Heart right ventricle (tissue), 16 donors: ENCODE results near the gene TRAP1. TPM values are rescaled to one million over a fixed set of nuclear protein-coding genes. Genes with fewer than 3 reads are reported as not detected.
"Not testable (repeated sequence)": the region's sequence is repeated elsewhere in the genome, so short reads cannot be mapped to it uniquely, and the experiment has no call there.

ENCODE experiments used
- ATAC-seq, 8 donors: fragments of 200-7000 bp; cut with Tn5 transposase; one replicate each; pipeline ENCODE4 v1.9.1; 2020; ENCODE audit warnings: mild to moderate bottlenecking in 8 of 8, moderate library complexity in 8 of 8, moderate number of reproducible peaks in 1 of 8
- DNase-seq, 2 donors: peaks; one replicate each; pipeline ENCODE4 v3.0.0-alpha.2; 2020
- H3K27ac ChIP-seq, 10 donors: fragments of 200-600 bp; sonication (generic) in 2 of 10; one replicate each; pipeline versions ENCODE4 v1.5.0 to v1.8.0; 2020 to 2022; ENCODE audit warnings: mild to moderate bottlenecking in 3 of 10
- H3K27me3 ChIP-seq, 7 donors: fragments of 200-600 bp; one replicate each; pipeline ENCODE4 v1.8.0; 2021 to 2022; ENCODE audit warnings: mild to moderate bottlenecking in 2 of 7
- H3K36me3 ChIP-seq, 9 donors: fragments of 200-600 bp; sonication (generic) in 1 of 9; one replicate each; pipeline versions ENCODE4 v1.5.0 to v1.8.0; 2020 to 2022; ENCODE audit warnings: mild to moderate bottlenecking in 2 of 9
- H3K4me1 ChIP-seq, 9 donors: fragments of 200-600 bp; sonication (generic) in 1 of 9; one replicate each; pipeline versions ENCODE4 v1.5.0 to v1.8.0; 2020 to 2022; ENCODE audit warnings: mild to moderate bottlenecking in 4 of 9
- H3K4me3 ChIP-seq, 10 donors: fragments of 200-600 bp; sonication (generic) in 2 of 10; one replicate each; pipeline versions ENCODE4 v1.5.0 to v1.8.0; 2020 to 2022; ENCODE audit warnings: mild to moderate bottlenecking in 7 of 10, moderate library complexity in 2 of 10
- H3K9me3 ChIP-seq, 11 donors: fragments of 200-600 bp in 10 of 11; sonication (generic) in 2 of 11; one replicate each; pipeline versions ENCODE4 v1.5.0 to v1.8.0; 2013 to 2022; ENCODE audit warnings: mild to moderate bottlenecking in 2 of 11, control low read depth in 1 of 11, moderate library complexity in 1 of 11
- WGBS, 2 donors: extraction: QIAGEN DNeasy Blood & Tissue Kit; methylation state at CpG; one replicate each; pipeline ENCODE4 v1.1.7; 2013; ENCODE audit warnings: inconsistent platforms in 1 of 2; 5-methylcytosine and 5-hydroxymethylcytosine counted together
- intact Hi-C, 10 donors: fragments of 100-400 bp; cut with DNase I; formaldehyde crosslinking; loops; one replicate each; pipeline versions ENCODE4 v1.11.1 to v1.14.2; 2022
- polyA plus RNA-seq, 2 donors: library from polyadenylated mRNA; stranded (reverse); fragments of 200-250 nt; gene quantifications; one replicate each; pipeline ENCODE4 v1.2.3, GENCODE V29; 2013
- total RNA-seq, 10 donors: library from RNA; stranded (reverse); fragmentation: NEBNext Ultra II Directional in 3 of 10; extraction: Animal tissue kit (Norgen Biotek cat#: 25700) in 3 of 10; gene quantifications; one replicate each; pipeline versions ENCODE4 v1.2.1 to v1.2.4, GENCODE V29; 2021 to 2023
- TF ChIP-seq, protein P1 (sequence below), 9 donors: fragments of 200-600 bp; sonication (generic) in 2 of 9; IDR thresholded peaks; one replicate each; pipeline versions ENCODE4 v1.5.0 to v1.8.0; 2021 to 2022; ENCODE audit warnings: antibody characterized with exemption in 9 of 9, mild to moderate bottlenecking in 5 of 9, moderate library complexity in 1 of 9
- donor health status: Arrhythmogenic right ventricular cardiomyopathy.
- donor health status: ischemic (EF 13 %, LVEDD 7.1; RV severe dilation, severe dysfunction).
- donor health status: healthy with polysubstance abuse.
- donor health status: DM: no; HTN: yes; CAD: no.
- donor health status: DM: no; HTN: no; CAD: no.
- donor health status: ischemic (EF 25% LVEDD 6.9; RV normal size, moderate dysfunction).
- donor health status: ischemic (EF 25% LVEDD 5.7; RV mildly dilated, moderate dysfunction).
- donor health status: healthy.
- donor health status: DM: yes; HTN: yes; CAD: no.
- donor health status: Ischemic cardiomyopathy.
- donor health status: ischemic (EF 35%, LVEDD 5.7; RV mildly dilated, moderate dysfunction).
- donor health status: nonischemic (EF 11% LVEDD 7.7; RV severe dilation, severe dysfunction).
- donor health status: DM: yes; HTN: yes; CAD: no.
- donor health status: PGD.
- donor health status: ischemic (EF 29% LVEDD 5.4; RV normal size, mild dysfunction).
- donor health status: nonischemic (EF 23%, LVEDD 6.1; RV moderate dilation, normal function).

Gene TRAP1
- total and polyA plus RNA-seq, 12 donors, result 57.3 to 148 (median 120) TPM

DNA sequence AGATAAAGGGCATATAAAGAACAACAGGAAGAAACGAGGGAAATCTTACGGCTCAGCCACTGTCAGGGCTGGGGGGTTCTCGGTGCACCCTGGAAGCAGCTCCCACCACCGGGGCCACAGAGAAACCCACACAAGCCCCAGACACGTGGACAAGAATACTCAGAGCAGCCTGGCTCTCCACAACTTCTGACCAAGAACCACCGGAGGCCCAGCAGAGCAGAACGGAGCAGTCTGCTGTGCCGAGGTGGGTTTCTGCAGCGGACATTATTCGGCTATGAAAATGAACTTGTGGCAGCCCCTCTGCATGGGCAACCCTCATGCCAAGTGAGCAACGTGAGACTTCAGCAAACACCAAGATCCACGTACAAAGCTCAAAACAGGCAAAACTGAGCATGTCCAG is 56.0 kb downstream of the TRAP1 start:
- Histone ChIP-seq H3K27me3 (no peaks in the 10 kb centered on the region), H3K4me1 (no peaks in the 10 kb centered on the region), H3K9me3 (no peaks in the 10 kb centered on the region), H3K36me3 (peaks cover 0 to 99% (median 83%) of the 10 kb centered on the region in 9 donors), H3K27ac (no peak overlapping the region), H3K4me3 (no peak overlapping the region)
- TF ChIP-seq, protein P1, sequence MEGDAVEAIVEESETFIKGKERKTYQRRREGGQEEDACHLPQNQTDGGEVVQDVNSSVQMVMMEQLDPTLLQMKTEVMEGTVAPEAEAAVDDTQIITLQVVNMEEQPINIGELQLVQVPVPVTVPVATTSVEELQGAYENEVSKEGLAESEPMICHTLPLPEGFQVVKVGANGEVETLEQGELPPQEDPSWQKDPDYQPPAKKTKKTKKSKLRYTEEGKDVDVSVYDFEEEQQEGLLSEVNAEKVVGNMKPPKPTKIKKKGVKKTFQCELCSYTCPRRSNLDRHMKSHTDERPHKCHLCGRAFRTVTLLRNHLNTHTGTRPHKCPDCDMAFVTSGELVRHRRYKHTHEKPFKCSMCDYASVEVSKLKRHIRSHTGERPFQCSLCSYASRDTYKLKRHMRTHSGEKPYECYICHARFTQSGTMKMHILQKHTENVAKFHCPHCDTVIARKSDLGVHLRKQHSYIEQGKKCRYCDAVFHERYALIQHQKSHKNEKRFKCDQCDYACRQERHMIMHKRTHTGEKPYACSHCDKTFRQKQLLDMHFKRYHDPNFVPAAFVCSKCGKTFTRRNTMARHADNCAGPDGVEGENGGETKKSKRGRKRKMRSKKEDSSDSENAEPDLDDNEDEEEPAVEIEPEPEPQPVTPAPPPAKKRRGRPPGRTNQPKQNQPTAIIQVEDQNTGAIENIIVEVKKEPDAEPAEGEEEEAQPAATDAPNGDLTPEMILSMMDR (IDR thresholded peaks at IDR 0.05), result no peak
- 87 to 92% methylated on average over 12 of the region's 12 CpGs for WGBS, 2 donors
- intact Hi-C loops, result no loop called here
- no peak for DNase-seq
- ATAC-seq, result no peak

DNA sequence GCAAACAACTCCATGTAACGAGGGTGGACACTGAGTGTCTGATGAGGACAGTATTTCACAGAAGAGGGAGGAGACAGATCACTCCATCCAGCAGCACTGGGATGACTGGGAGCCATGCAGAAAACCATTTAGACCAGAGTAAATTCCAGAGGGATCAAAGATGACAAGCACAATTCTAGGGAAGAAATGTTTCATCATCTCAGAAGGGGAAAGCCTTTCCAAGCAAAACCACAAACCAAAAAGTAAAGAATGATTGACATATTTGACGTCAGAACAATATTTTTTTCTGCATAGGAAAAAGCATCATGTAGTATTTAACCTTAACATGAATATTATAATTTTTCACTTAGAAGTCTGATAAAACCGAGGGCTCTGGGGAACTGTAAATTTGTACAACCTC is 58.1 kb downstream of the TRAP1 start:
- Histone ChIP-seq H3K4me1 (peaks cover 0 to 18% (median 8%) of the 10 kb centered on the region in 9 donors), H3K4me3 (no peak overlapping the region), H3K27me3 (no peaks in the 10 kb centered on the region), H3K36me3 (peaks cover 0 to 96% (median 66%) of the 10 kb centered on the region in 9 donors), H3K27ac (no peak overlapping the region), H3K9me3 (no peaks in the 10 kb centered on the region)
- intact Hi-C loops, result no loop called here
- WGBS, 2 donors, result 86 to 94% methylated on average over 3 of the region's 3 CpGs
- no peak for ATAC-seq
- TF ChIP-seq, protein P1 (IDR thresholded peaks at IDR 0.05), result no peak
- DNase-seq, result no peak

DNA sequence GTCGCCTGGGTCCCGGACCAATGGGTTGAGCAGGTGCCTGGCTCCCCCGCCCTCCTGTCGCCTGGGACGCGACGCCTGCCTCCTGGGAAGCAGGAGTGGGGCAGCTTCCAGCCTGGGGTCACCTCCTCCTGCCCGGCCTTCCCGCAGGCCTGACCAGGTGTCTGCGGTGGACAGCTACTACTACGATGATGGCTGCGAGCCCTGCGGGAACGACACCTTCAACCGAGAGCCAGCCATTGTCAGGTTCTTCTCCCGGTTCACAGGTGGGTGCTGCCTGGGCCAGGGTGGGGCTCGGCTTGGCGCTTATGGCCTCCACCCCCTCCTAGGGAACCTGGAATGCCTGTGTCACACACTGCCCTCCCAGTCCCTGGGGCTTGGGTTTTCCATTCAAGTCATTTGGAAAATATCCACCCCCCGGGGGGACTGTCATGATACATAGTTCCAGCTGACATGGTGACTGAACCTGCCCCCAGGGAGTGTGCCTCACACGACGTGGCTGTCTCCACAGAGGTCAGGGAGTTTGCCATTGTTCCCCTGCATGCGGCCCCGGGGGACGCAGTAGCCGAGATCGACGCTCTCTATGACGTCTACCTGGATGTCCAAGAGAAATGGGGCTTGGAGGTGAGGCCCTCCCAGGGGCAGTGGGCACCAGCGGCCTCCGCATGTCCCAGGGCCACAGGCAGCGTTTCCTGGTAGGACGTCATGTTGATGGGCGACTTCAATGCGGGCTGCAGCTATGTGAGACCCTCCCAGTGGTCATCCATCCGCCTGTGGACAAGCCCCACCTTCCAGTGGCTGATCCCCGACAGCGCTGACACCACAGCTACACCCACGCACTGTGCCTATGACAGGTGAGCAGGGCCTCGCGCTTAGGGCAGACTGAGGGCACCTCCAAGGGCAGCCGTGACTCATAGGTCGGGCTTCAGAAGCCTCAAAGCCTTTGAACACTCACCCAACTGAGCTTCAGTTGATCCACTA is 60.5 kb downstream of the TRAP1 start:
- Histone ChIP-seq H3K27me3 (no peaks in the 10 kb centered on the region), H3K4me1 (peaks cover 0 to 20% (median 8%) of the 10 kb centered on the region in 9 donors), H3K9me3 (no peaks in the 10 kb centered on the region), H3K4me3 (no peak overlapping the region), H3K27ac (no peak overlapping the region), H3K36me3 (peaks cover 0 to 86% (median 47%) of the 10 kb centered on the region in 9 donors)
- DNase-seq (no peak), ATAC-seq (no peak)
- TF ChIP-seq, protein P1 (IDR thresholded peaks at IDR 0.05), result no peak
- 93 to 94% methylated on average over 42 of the region's 42 CpGs for WGBS, 2 donors
- intact Hi-C loops, result no loop called here

DNA sequence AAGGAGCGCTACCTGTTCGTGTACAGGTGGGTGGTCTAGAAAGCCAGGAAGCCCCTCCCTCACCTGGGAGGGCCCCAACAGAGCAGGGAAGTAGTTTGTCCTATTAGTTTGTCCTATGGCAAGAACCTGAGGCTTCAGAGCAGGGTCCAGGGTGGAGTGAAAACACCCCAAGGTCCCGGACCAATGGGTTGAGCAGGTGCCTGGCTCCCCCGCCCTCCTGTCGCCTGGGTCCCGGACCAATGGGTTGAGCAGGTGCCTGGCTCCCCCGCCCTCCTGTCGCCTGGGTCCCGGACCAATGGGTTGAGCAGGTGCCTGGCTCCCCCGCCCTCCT is 61.2 kb downstream of the TRAP1 start:
- ATAC-seq, H3K27me3 ChIP-seq, H3K27ac ChIP-seq, DNase-seq, H3K4me3 ChIP-seq, H3K9me3 ChIP-seq, intact Hi-C loops: not testable (repeated sequence)
- WGBS, 2 donors, result 97 to 98% methylated on average over 6 to 7 of the region's 10 CpGs
- H3K36me3 ChIP-seq, result peaks cover 0 to 86% (median 41%) of the 10 kb centered on the region in 9 donors
- H3K4me1 ChIP-seq, result peaks cover 0 to 20% (median 8%) of the 10 kb centered on the region in 9 donors
